IPS-20b (cell line): ENCODE measurements around the gene SPATA33.

Experiments used
- H3K27ac ChIP-seq: one replicate; pipeline ENCODE4 v1.5.1; 2013; ENCODE audit warnings: low read length
- H3K27me3 ChIP-seq: 2 replicates; pipeline ENCODE4 v1.6.1; 2013; ENCODE audit warnings: mild to moderate bottlenecking, low read length, inconsistent platforms; ENCODE audit not compliant: insufficient read depth
- H3K36me3 ChIP-seq: 2 replicates; pipeline ENCODE4 v1.6.1; 2013; ENCODE audit warnings: low read depth, mild to moderate bottlenecking, inconsistent platforms, low read length, moderate library complexity; ENCODE audit not compliant: insufficient read depth
- H3K4me1 ChIP-seq: 2 replicates; pipeline ENCODE4 v1.6.1; 2013; ENCODE audit warnings: mild to moderate bottlenecking, control low read depth, inconsistent platforms, low read length, moderate library complexity; ENCODE audit not compliant: insufficient read depth
- H3K4me3 ChIP-seq: 2 replicates; pipeline ENCODE4 v1.5.1; 2013; ENCODE audit warnings: mild to moderate bottlenecking, low read length, inconsistent platforms
- H3K9ac ChIP-seq: 2 replicates; pipeline ENCODE4 v1.6.1; 2013; ENCODE audit warnings: low read depth, mild to moderate bottlenecking, inconsistent platforms, low read length, moderate library complexity
- H3K9me3 ChIP-seq: 2 replicates; pipeline ENCODE4 v1.6.1; 2013; ENCODE audit warnings: mild to moderate bottlenecking, low read depth, low read length, inconsistent platforms; ENCODE audit not compliant: insufficient read depth

SPATA33 gene

GRCh38 chr16:89657442-89658220 lies at the start of gene SPATA33, which contains the start of gene CHMP1A:
Gene SPATA33, plus strand, starts transcription at chr16:89657836. Its CDS starts 76 bp downstream, at chr16:89657912.
Gene CHMP1A, minus strand, starts transcription at chr16:89657708. Its CDS starts 120 bp downstream, at chr16:89657588.
- H3K4me3 ChIP-seq, result peak within 1 kb of the TSS; percentile 99
- H3K27me3 ChIP-seq, result no peaks in the 10 kb centered on the region
- no peaks in the 10 kb centered on the region for H3K9me3 ChIP-seq
- H3K4me1 ChIP-seq, result peaks cover 3% of the 10 kb centered on the region; the same call in 1 of the 2 replicates
- H3K9ac ChIP-seq, result peak within 1 kb of the TSS; percentile 95
- peaks cover 34% of the 10 kb centered on the region for H3K36me3 ChIP-seq
- no peak within 1 kb of the TSS for H3K27ac ChIP-seq

- H3K9me3 ChIP-seq, result no peaks in the 10 kb centered on the region
- H3K27ac ChIP-seq, result no peak overlapping the region
- no peaks in the 10 kb centered on the region for H3K4me1 ChIP-seq
- no peak overlapping the region for H3K4me3 ChIP-seq
- no peaks in the 10 kb centered on the region for H3K36me3 ChIP-seq
- no peak overlapping the region for H3K9ac ChIP-seq
- 0 out of 2 replicates have a peak, but pooled peaks cover under 1% of the 10 kb centered on the region for H3K27me3 ChIP-seq
These were observed 49.5 kb upstream of the SPATA33 start for GRCh38 chr16:89607937-89608740.

- Histone ChIP-seq H3K27ac (no peak overlapping the region), H3K4me1 (no peaks in the 10 kb centered on the region)
These were observed 47.6 kb upstream of the SPATA33 start for GRCh38 chr16:89610108-89610453.

GRCh38 chr16:89612415-89613166 lies 45.0 kb upstream of the SPATA33 start:
- H3K4me1 ChIP-seq, result no peaks in the 10 kb centered on the region
- no peak overlapping the region for H3K9ac ChIP-seq
- no peaks in the 10 kb centered on the region for H3K27me3 ChIP-seq
- H3K9me3 ChIP-seq, result no peaks in the 10 kb centered on the region
- H3K36me3 ChIP-seq, result no peaks in the 10 kb centered on the region
- H3K27ac ChIP-seq, result no peak overlapping the region
- no peak overlapping the region for H3K4me3 ChIP-seq

More at GRCh38 chr16:89610108-89610453, 47.6 kb upstream of the SPATA33 start:
- Histone ChIP-seq H3K27me3 (no peaks in the 10 kb centered on the region), H3K9me3 (no peaks in the 10 kb centered on the region), H3K36me3 (no peaks in the 10 kb centered on the region), H3K4me3 (no peak overlapping the region), H3K9ac (no peak overlapping the region)

- Histone ChIP-seq H3K9me3 (no peaks in the 10 kb centered on the region), H3K27me3 (no peaks in the 10 kb centered on the region), H3K27ac (no peak within 1 kb of the TSS), H3K9ac (no peak within 1 kb of the TSS), H3K4me1 (no peaks in the 10 kb centered on the region), H3K4me3 (no peak within 1 kb of the TSS), H3K36me3 (no peaks in the 10 kb centered on the region)
These were observed 44.2 kb upstream of the SPATA33 start, which contains the start of gene DPEP1 for GRCh38 chr16:89613231-89613953. Gene DPEP1, plus strand, starts transcription at chr16:89613642. Its CDS starts 16,769 bp downstream, at chr16:89630411.

GRCh38 chr16:89613954-89614459 lies 43.6 kb upstream of the SPATA33 start:
- Histone ChIP-seq H3K27me3 (no peaks in the 10 kb centered on the region), H3K9ac (no peak overlapping the region), H3K4me3 (no peak overlapping the region), H3K4me1 (no peaks in the 10 kb centered on the region), H3K27ac (no peak overlapping the region), H3K36me3 (no peaks in the 10 kb centered on the region), H3K9me3 (no peaks in the 10 kb centered on the region)

GRCh38 chr16:89615176-89615575 lies 42.5 kb upstream of the SPATA33 start:
- no peaks in the 10 kb centered on the region for H3K36me3 ChIP-seq
- no peak overlapping the region for H3K27ac ChIP-seq
- H3K27me3 ChIP-seq, result no peaks in the 10 kb centered on the region
- no peaks in the 10 kb centered on the region for H3K4me1 ChIP-seq
- H3K9me3 ChIP-seq, result no peaks in the 10 kb centered on the region
- no peak overlapping the region for H3K9ac ChIP-seq
- no peak overlapping the region for H3K4me3 ChIP-seq

GRCh38 chr16:89615596-89616090 lies 42.0 kb upstream of the SPATA33 start:
- Histone ChIP-seq H3K9ac (no peak overlapping the region), H3K4me1 (no peaks in the 10 kb centered on the region), H3K27me3 (no peaks in the 10 kb centered on the region), H3K36me3 (no peaks in the 10 kb centered on the region), H3K4me3 (no peak overlapping the region), H3K27ac (no peak overlapping the region), H3K9me3 (no peaks in the 10 kb centered on the region)

- no peaks in the 10 kb centered on the region for H3K4me1 ChIP-seq
- no peak overlapping the region for H3K9ac ChIP-seq
- H3K27ac ChIP-seq, result no peak overlapping the region
- no peaks in the 10 kb centered on the region for H3K36me3 ChIP-seq
- no peaks in the 10 kb centered on the region for H3K27me3 ChIP-seq
- no peak overlapping the region for H3K4me3 ChIP-seq
- no peaks in the 10 kb centered on the region for H3K9me3 ChIP-seq
These were observed 41.0 kb upstream of the SPATA33 start for GRCh38 chr16:89616623-89617022.

GRCh38 chr16:89617036-89617435 lies 40.6 kb upstream of the SPATA33 start:
- no peaks in the 10 kb centered on the region for H3K27me3 ChIP-seq
- H3K4me3 ChIP-seq, result no peak overlapping the region
- no peak overlapping the region for H3K27ac ChIP-seq
- H3K9me3 ChIP-seq, result no peaks in the 10 kb centered on the region
- no peaks in the 10 kb centered on the region for H3K4me1 ChIP-seq
- H3K36me3 ChIP-seq, result no peaks in the 10 kb centered on the region
- H3K9ac ChIP-seq, result no peak overlapping the region
